RWPE1 (cell line): ENCODE results near the gene RANBP17.

Experiments used
- CTCF ChIA-PET: fragments of 350-600 bp; sonication (Branson Sonifier 250); formaldehyde crosslinking; extraction: SDS; loops from one replicate; lab custom pipeline; 2021; lab: Yijun Ruan, JAX
- POLR2A ChIA-PET: fragments of 400-600 bp; formaldehyde crosslinking; extraction: SDS; loops from one replicate; lab custom pipeline; 2020; ENCODE audit warnings: antibody characterized with exemption; ENCODE audit not compliant: low non-redundant PET; lab: Yijun Ruan, JAX
- DNase-seq: peaks from one replicate; pipeline ENCODE4 v3.0.0; 2012; ENCODE audit warnings: low spot score
- H3K27ac ChIP-seq: fragments of 450-650 bp; 2 replicates; pipeline ENCODE4 v1.5.1; 2017
- CTCF ChIP-seq: fragments of 450-650 bp; conservative IDR thresholded peaks from 2 replicates; pipeline ENCODE4 v1.5.1; 2017; ENCODE audit warnings: low read depth, mild to moderate bottlenecking

RANBP17 gene

GRCh38 chr5:171189442-171189841 lies 327.6 kb downstream of the RANBP17 start:
- TF ChIP-seq CTCF, result no peak
- CTCF ChIA-PET, result interaction anchor here (0.7 kb wide), 1 partner anchor 13 kb away, joined by 4 read pairs; no protein-coding TSS in a partner anchor
- no peak overlapping the region for H3K27ac ChIP-seq
- DNase-seq, result no peak
- POLR2A ChIA-PET, result no interaction called here

GRCh38 chr5:171192111-171192510 lies 330.3 kb downstream of the RANBP17 start:
- H3K27ac ChIP-seq, result no peak overlapping the region
- ChIA-PET CTCF (interaction anchor here (0.5 kb wide), 1 partner anchor 151 kb away, joined by 4 read pairs; no protein-coding TSS in a partner anchor), POLR2A (interaction anchor here (0.6 kb wide), 1 partner anchor 117 kb away, joined by 4 read pairs; the partner anchor contains the start of gene TLX3)
- no peak for DNase-seq
- no peak for TF ChIP-seq CTCF

- no peak for DNase-seq
- TF ChIP-seq CTCF, result no peak
- POLR2A ChIA-PET, result no interaction called here
- no peak overlapping the region for H3K27ac ChIP-seq
- CTCF ChIA-PET, result interaction anchor here (1.8 kb wide), 1 partner anchor 141 kb away, joined by 7 read pairs; no protein-coding TSS in a partner anchor
These were observed 339.5 kb downstream of the RANBP17 start for GRCh38 chr5:171201310-171201709.

GRCh38 chr5:171205375-171205774 lies 343.6 kb downstream of the RANBP17 start:
- H3K27ac ChIP-seq, result no peak overlapping the region
- DNase-seq, result no peak
- CTCF ChIA-PET, result interaction anchor here (0.6 to 5.5 kb wide), 4 partner anchors 132 to 413 kb away, joined by 5 to 52 read pairs (median 8); no protein-coding TSS in a partner anchor
- POLR2A ChIA-PET, result no interaction called here
- TF ChIP-seq CTCF, result no peak

- TF ChIP-seq CTCF, result peak; percentile 69
- H3K27ac ChIP-seq, result no peak overlapping the region
- DNase-seq, result peak; percentile 52
- ChIA-PET POLR2A (no interaction called here), CTCF (interaction anchor here (0.5 to 5.5 kb wide), 22 partner anchors 8 to 879 kb away, joined by 3 to 52 read pairs (median 4); no protein-coding TSS in a partner anchor)
These were observed 345.5 kb downstream of the RANBP17 start for GRCh38 chr5:171207256-171207847.

GRCh38 chr5:171221916-171222315 lies 360.1 kb downstream of the RANBP17 start:
- no peak for TF ChIP-seq CTCF
- DNase-seq, result no peak
- no peak overlapping the region for H3K27ac ChIP-seq
- ChIA-PET CTCF (interaction anchor here (0.5 kb wide), 1 partner anchor 881 kb away, joined by 3 read pairs; no protein-coding TSS in a partner anchor), POLR2A (no interaction called here)
